GM12873 (cell line): ENCODE measurements around the gene PHF8.

Source experiments
- TF ChIP-seq, protein P1 (sequence below): IDR thresholded peaks from 2 replicates; pipeline ENCODE4 v1.5.1; 2012; ENCODE audit warnings: low read depth, mild to moderate bottlenecking, moderate library complexity, low read length, control low read depth; ENCODE audit not compliant: insufficient read depth; ENCODE audit errors: missing control alignments

PHF8 gene

DNA sequence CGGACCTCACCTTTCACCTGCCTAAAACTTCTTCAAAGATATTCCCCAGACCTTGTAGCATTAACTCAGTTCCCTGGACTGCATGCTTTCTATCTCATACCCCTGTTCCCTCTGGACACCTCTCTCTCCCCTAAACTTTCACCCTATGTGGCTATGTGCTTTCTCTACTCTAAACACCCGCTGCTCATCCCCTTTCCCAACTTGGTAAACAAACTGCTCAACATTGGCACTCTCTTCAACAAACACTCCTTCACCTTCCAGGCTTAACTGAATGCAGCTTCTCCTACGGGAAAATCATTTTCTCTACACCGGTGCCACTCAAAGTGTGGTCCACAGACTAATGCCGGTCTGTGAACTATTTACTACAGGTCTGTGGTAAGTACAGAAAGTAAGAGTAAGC is 19.9 kb downstream of the PHF8 start:
- TF ChIP-seq, protein P1, sequence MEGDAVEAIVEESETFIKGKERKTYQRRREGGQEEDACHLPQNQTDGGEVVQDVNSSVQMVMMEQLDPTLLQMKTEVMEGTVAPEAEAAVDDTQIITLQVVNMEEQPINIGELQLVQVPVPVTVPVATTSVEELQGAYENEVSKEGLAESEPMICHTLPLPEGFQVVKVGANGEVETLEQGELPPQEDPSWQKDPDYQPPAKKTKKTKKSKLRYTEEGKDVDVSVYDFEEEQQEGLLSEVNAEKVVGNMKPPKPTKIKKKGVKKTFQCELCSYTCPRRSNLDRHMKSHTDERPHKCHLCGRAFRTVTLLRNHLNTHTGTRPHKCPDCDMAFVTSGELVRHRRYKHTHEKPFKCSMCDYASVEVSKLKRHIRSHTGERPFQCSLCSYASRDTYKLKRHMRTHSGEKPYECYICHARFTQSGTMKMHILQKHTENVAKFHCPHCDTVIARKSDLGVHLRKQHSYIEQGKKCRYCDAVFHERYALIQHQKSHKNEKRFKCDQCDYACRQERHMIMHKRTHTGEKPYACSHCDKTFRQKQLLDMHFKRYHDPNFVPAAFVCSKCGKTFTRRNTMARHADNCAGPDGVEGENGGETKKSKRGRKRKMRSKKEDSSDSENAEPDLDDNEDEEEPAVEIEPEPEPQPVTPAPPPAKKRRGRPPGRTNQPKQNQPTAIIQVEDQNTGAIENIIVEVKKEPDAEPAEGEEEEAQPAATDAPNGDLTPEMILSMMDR: no peak

DNA sequence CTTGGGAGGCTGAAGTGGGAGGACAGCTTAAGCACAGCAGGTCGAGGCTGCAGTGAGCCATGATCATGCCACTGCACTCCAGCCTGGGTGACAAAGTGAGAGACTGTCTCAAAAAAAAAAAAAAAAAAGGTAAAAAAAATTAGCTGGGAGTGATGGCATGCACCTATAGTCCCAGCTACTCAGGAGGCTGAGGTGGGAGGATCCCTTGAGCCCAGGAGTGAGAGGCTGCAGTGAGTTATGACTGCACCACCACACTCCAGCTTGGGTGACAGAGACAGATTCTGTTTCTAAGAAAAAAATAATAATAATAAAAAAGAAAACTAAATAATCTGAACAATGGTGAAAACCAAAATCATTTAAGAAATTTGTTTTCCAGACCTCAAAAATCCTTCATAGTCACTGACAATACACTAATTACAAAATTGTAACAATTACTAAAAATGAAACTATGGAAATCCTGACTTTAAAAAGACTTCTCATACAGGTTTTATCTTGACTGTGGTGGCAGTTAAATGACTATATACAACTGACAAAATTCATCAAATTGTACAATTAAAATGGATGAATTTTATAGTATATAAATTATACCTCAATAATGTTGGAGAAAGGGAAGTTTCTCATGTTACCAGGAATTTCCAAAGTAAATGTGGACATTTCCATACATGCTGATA is 31.3 kb downstream of the PHF8 start:
- TF ChIP-seq, protein P1: no peak

DNA sequence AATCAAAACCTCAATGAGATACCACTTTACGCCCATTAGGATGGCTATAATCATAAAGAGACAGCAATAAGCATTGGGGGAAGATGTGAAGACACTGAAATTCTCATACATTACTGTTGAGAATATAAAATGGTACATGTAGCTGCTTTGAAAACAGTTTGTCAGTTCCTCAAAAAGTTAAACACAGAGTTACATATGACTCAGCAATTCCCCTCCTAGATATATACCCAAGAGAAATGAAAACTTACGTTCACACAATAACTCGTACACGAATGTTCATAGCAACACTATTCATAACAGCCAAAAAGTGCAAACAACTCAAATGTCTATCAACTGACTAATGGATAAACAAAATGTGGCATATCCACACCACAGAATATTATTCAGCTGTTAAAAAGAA is 36.6 kb downstream of the PHF8 start:
- TF ChIP-seq, protein P1: no peak

GRCh38 chrX:53997724-53998123 is 46.5 kb downstream of the PHF8 start:
- TF ChIP-seq, protein P1: no peak

DNA sequence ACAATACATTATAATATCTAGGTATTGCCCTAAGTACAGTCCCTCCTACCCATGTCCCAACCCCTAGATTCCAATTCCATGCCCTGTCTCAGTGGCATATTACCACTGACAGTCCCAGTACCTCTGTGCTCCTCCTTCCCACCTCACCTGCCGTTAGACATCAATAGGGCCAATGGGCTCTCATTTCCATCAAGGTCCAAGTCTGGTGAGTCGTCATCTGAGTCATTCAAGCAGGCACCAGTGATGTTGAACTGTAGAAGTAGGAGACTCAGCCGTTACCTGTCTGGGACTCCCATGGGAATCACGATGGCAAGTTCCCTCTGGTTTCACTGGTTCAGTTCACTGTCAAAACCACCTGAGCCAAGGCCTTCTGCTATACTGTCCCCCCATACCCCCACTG is 51.7 kb downstream of the PHF8 start:
- TF ChIP-seq, protein P1: no peak

DNA sequence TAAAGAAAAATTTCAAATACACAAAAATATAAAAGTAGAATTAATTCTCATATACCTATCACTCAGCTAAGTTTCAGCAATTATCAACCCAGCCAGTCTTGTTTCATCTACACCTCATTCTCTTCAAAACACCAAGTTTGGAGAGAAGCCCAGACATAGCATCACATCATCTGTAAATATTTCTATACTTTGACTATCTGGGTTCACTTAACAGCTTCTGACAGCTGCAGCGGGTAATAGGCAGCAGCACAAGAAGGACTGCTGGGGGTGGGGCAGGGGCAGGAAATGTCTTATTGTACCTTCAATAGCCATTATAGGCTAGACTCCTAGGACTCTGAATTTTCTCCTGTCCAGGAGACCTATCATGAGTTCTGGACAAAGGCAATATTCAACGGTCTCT is 54.1 kb downstream of the PHF8 start:
- TF ChIP-seq, protein P1: no peak

DNA sequence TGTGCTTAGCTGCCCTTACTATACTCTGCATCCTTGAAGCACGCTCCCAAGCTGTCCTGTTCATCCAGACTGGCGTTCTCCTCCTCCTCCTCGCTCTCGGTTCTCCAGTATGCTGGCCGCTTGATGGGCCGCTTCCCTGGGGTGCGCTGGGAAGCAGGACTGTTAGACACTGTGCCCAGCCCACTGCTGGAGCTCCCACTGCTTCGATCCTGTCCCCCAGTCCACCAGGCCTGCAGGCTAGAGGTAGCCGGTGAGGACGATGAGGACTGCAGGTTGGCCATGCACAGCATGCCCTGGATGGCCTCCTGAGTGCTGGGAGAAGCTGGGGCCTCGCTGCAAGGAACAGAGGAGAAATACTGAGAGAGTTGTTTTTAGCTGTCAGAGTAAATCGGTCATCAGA is 59.4 kb downstream of the PHF8 start:
- TF ChIP-seq, protein P1: no peak

- TF ChIP-seq, protein P1: no peak
Measured at GRCh38 chrX:53974529-53974928, 69.7 kb downstream of the PHF8 start.
